Neuronal stem cell (in vitro differentiated cells): ENCODE data around the gene SHC2.

Source experiments
- DNase-seq: peaks from one replicate; pipeline ENCODE4 v3.0.0-alpha.2; 2013; ENCODE audit warnings: low spot score
- H2AFZ ChIP-seq: one replicate; pipeline ENCODE4 v1.6.1; 2013; ENCODE audit warnings: mild to moderate bottlenecking, low read length, inconsistent platforms
- H2AK5ac ChIP-seq: 2 replicates; pipeline ENCODE4 v1.6.1; 2013; ENCODE audit warnings: low read depth, mild to moderate bottlenecking, inconsistent platforms, low read length, moderate library complexity, mixed read lengths
- H2BK120ac ChIP-seq: 2 replicates; pipeline ENCODE4 v1.6.1; 2013; ENCODE audit warnings: low read depth, mild to moderate bottlenecking, inconsistent platforms, low read length, moderate library complexity, mixed read lengths
- H2BK12ac ChIP-seq: one replicate; pipeline ENCODE4 v1.6.1; 2013; ENCODE audit warnings: low read length, inconsistent platforms
- H2BK15ac ChIP-seq: 2 replicates; pipeline ENCODE4 v1.6.1; 2013; ENCODE audit warnings: mild to moderate bottlenecking, low read length, inconsistent platforms, mixed read lengths
- H2BK5ac ChIP-seq: one replicate; pipeline ENCODE4 v1.6.1; 2013; ENCODE audit warnings: inconsistent platforms, mild to moderate bottlenecking, low read length, moderate library complexity
- H3K14ac ChIP-seq: one replicate; pipeline ENCODE4 v1.6.1; 2013; ENCODE audit warnings: low read length, inconsistent platforms
- H3K18ac ChIP-seq: 2 replicates; pipeline ENCODE4 v1.6.1; 2013; ENCODE audit warnings: low read length, inconsistent platforms
- H3K23ac ChIP-seq: 2 replicates; pipeline ENCODE4 v1.6.1; 2013; ENCODE audit warnings: low read depth, mild to moderate bottlenecking, mixed read lengths, low read length, inconsistent platforms; ENCODE audit not compliant: poor library complexity
- H3K27ac ChIP-seq: replicated peaks from 3 replicates; pipeline ENCODE4 v1.5.1; 2013; ENCODE audit warnings: low read length, inconsistent platforms
- H3K27me3 ChIP-seq, 3 experiments: 2 replicates each; pipeline ENCODE4 v1.6.1; 2013; ENCODE audit warnings: low read length in 3 of 3, mild to moderate bottlenecking in 2 of 3, inconsistent platforms in 1 of 3, low read depth in 1 of 3, mixed read lengths in 1 of 3, moderate library complexity in 1 of 3; ENCODE audit not compliant: control insufficient read depth in 3 of 3, insufficient read depth in 3 of 3
- H3K36me3 ChIP-seq, 2 donors: replicated peaks in 1 of 2; 2 replicates each; pipeline ENCODE4 v1.6.1; 2013; ENCODE audit warnings: low read length in 2 of 2; ENCODE audit not compliant: control insufficient read depth in 2 of 2, insufficient read depth in 2 of 2
- H3K4ac ChIP-seq: 2 replicates; pipeline ENCODE4 v1.6.1; 2013; ENCODE audit warnings: inconsistent platforms, mild to moderate bottlenecking, low read length, moderate library complexity
- H3K4me1 ChIP-seq, 2 donors: 1 replicate in 1 of 2; 2 replicates in 1 of 2; pipeline ENCODE4 v1.6.1; 2013; ENCODE audit warnings: low read length in 2 of 2, low read depth in 1 of 2; ENCODE audit not compliant: control insufficient read depth in 2 of 2, insufficient read depth in 1 of 2
- H3K4me2 ChIP-seq: one replicate; pipeline ENCODE4 v1.6.1; 2013; ENCODE audit warnings: mild to moderate bottlenecking, low read length, inconsistent platforms; ENCODE audit not compliant: insufficient read depth, poor library complexity, severe bottlenecking
- H3K4me3 ChIP-seq, 2 donors: 2 replicates each; pipeline ENCODE4 v1.5.1; 2013; ENCODE audit warnings: low read length in 2 of 2, mild to moderate bottlenecking in 2 of 2, inconsistent platforms in 1 of 2, moderate library complexity in 1 of 2
- H3K79me1 ChIP-seq: one replicate; pipeline ENCODE4 v1.6.1; 2013; ENCODE audit warnings: low read depth, mild to moderate bottlenecking, inconsistent platforms, low read length, moderate library complexity
- H3K9ac ChIP-seq: one replicate; pipeline ENCODE4 v1.6.1; 2013; ENCODE audit warnings: mild to moderate bottlenecking, low read depth, low read length, inconsistent platforms; ENCODE audit not compliant: poor library complexity
- H3K9me3 ChIP-seq, 2 donors: replicated peaks in 1 of 2; 2 replicates each; pipeline versions ENCODE3 to v1.6.1; 2013; ENCODE audit warnings: low read length in 2 of 2, mild to moderate bottlenecking in 2 of 2, inconsistent platforms in 1 of 2, low read depth in 1 of 2, mixed read lengths in 1 of 2, moderate library complexity in 1 of 2; ENCODE audit not compliant: control insufficient read depth in 2 of 2, insufficient read depth in 1 of 2
- H4K8ac ChIP-seq: one replicate; pipeline ENCODE4 v1.6.1; 2013; ENCODE audit warnings: low read depth, mild to moderate bottlenecking, inconsistent platforms, low read length, moderate library complexity
- H4K91ac ChIP-seq: one replicate; pipeline ENCODE4 v1.6.1; 2013; ENCODE audit warnings: low read length, low read depth, mild to moderate bottlenecking, inconsistent platforms; ENCODE audit not compliant: poor library complexity
- WGBS, 2 donors: extraction: QIAGEN DNeasy Blood & Tissue Kit; methylation state at CpG; one replicate each; pipeline ENCODE4 v1.1.7; 2013; ENCODE audit warnings: missing lambda C conversion rate in 2 of 2, mixed read lengths in 1 of 2; ENCODE audit not compliant: insufficient read length in 2 of 2, insufficient replicate concordance in 1 of 2; ENCODE audit errors: extremely low coverage in 2 of 2; 5-methylcytosine and 5-hydroxymethylcytosine counted together

SHC2 gene

DNA sequence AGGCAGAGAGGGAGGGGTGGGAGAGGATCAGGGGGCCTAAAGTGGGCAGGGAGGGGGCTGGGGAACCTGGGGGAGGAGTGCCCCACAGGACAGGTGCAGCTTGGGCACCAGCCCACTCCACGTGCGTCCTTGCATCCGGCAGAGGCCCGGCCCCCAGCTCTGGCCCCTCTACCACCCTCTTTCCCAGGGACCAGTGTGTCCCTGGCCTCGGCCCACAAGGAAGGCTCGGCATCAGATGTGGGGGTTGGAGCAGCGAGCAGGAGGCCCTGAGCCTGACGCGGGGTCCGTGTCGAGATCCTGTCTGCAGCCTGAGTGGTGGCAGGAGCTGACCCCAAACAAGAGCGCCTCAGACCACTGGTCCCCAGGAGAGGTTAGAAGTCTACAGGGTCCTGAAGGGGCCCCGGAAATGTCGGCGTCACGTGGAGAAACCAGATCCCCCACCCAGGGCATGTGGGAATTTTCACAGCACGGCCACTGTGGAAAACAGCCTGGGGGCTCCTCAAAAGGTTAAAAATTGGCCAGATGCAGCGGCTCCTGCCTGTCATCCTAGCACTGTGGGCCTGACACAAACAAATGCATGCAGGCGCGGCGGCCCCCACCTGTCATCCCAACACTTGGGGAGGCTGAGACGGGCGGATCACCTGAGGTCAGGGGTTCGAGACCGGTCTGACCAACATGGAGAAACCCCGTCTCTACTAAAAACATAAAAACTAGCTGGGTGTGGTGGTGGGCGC is 21.5 kb downstream of the SHC2 start:
- no peak overlapping the region for H3K4me2 ChIP-seq
- peaks cover 0 to 4% of the 10 kb centered on the region in 2 donors for H3K36me3 ChIP-seq
- peak overlapping the region; percentile 80 for H3K18ac ChIP-seq
- H2AFZ ChIP-seq = no peak overlapping the region
- no peak overlapping the region for H2AK5ac ChIP-seq
- no CpG with 5 or more reads among the region's 27 CpGs for WGBS, 2 donors
- peaks cover 0 to 8% of the 10 kb centered on the region in 2 donors for H3K4me1 ChIP-seq
- H3K27me3 ChIP-seq = peaks cover 0 to 5% (median 0%) of the 10 kb centered on the region in 3 experiments
- H2BK15ac ChIP-seq = no peak overlapping the region
- no peak overlapping the region for H3K27ac ChIP-seq
- H2BK120ac ChIP-seq = no peak overlapping the region
- H3K9ac ChIP-seq = no peak overlapping the region
- H3K23ac ChIP-seq = peak overlapping the region; percentile 85
- H3K9me3 ChIP-seq = peaks cover under 1 to 6% of the 10 kb centered on the region in 2 donors
- no peak overlapping the region for H3K4ac ChIP-seq
- peaks cover 2% of the 10 kb centered on the region for H3K79me1 ChIP-seq
- peak overlapping the region; percentile 56 for H3K14ac ChIP-seq
- H4K91ac ChIP-seq = no peak overlapping the region
- no peak overlapping the region for H3K4me3 ChIP-seq
- H4K8ac ChIP-seq = no peak overlapping the region
- no peak overlapping the region for H2BK12ac ChIP-seq
- H2BK5ac ChIP-seq = no peak overlapping the region
- DNase-seq = no peak

DNA sequence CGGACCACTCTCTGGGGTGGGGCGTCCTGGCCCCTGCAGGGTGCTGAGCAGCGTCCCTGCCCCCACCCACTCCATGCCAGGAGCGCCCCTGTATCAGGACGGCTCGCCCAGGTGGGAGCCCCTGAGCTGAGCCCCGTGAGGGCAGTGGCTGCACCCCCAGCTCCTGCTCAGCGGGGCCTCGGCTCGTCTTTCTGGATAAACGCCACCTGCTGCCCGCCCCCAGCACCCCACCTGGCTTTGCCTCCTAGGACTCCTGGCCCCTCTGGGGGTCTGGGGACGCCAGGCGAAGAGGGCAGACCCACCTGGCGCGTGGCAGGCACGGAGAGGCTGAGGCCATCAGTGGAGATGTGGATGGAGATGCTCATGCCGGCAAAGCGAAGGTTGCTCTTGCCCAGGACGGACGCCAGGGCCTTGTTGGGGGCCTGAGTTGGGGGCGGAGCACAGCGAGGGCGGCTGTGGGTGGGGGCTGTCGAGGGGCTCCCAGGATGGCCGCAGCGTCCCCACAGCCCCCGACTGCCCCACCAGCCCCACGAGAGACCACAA is 22.3 kb downstream of the SHC2 start:
- no peak overlapping the region for H3K9ac ChIP-seq
- H3K27ac ChIP-seq = no peak overlapping the region
- H3K18ac ChIP-seq = peak overlapping the region; percentile 38
- H4K91ac ChIP-seq = no peak overlapping the region
- H2BK15ac ChIP-seq = no peak overlapping the region
- H2BK12ac ChIP-seq = no peak overlapping the region
- H3K4me2 ChIP-seq = no peak overlapping the region
- no peak overlapping the region for H2AK5ac ChIP-seq
- H3K4me1 ChIP-seq = peaks cover 0 to 8% of the 10 kb centered on the region in 2 donors
- H2AFZ ChIP-seq = no peak overlapping the region
- H3K79me1 ChIP-seq = peaks cover 2% of the 10 kb centered on the region
- no peak overlapping the region for H3K14ac ChIP-seq
- no peak overlapping the region for H3K4me3 ChIP-seq
- peaks cover 3 to 7% of the 10 kb centered on the region in 2 donors for H3K9me3 ChIP-seq
- H2BK5ac ChIP-seq = no peak overlapping the region
- peak overlapping the region; percentile 47 for H2BK120ac ChIP-seq
- H3K36me3 ChIP-seq = peaks cover 0 to 8% of the 10 kb centered on the region in 2 donors
- H4K8ac ChIP-seq = no peak overlapping the region
- H3K4ac ChIP-seq = no peak overlapping the region
- DNase-seq = no peak
- no peak overlapping the region for H3K23ac ChIP-seq
- H3K27me3 ChIP-seq = peaks cover 0 to 5% (median 0%) of the 10 kb centered on the region in 3 experiments
- WGBS, 2 donors = no CpG with 5 or more reads among the region's 29 CpGs

DNA sequence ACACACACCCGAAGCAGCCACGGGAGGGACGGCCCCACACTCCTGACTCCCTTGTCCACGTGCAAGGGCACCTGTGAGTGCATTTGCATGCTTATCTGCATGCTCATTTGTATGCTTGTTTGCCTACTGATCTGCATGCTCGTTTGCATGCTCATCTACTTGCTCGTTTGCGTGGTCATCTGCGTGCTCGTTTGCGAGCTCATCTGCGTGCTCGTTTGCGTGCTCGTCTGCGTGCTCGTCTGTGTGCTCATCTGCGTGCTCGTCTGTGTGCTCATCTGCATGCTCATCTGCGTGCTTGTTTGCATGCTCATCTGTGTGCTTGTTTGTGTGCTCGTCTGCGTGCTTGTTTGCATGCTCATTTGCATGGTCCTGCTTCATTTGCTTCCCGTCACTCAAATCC is 23.8 kb downstream of the SHC2 start:
- Histone ChIP-seq H3K79me1 (peaks cover 2% of the 10 kb centered on the region), H4K91ac (no peak overlapping the region), H3K4ac (no peak overlapping the region), H3K27ac (no peak overlapping the region), H2BK120ac (peak overlapping the region; percentile 0), H2BK12ac (no peak overlapping the region), H3K9me3 (peaks cover 3 to 7% of the 10 kb centered on the region in 2 donors), H3K4me3 (peak overlapping the region in 1 of 2 donors; percentile 47), H2BK15ac (no peak overlapping the region), H4K8ac (peak overlapping the region; percentile 70), H3K23ac (peak overlapping the region; percentile 50), H2AK5ac (no peak overlapping the region), H3K14ac (peak overlapping the region; percentile 5), H3K36me3 (peaks cover 0 to 8% of the 10 kb centered on the region in 2 donors), H3K27me3 (peaks cover 0 to 5% (median 0%) of the 10 kb centered on the region in 3 experiments), H3K4me1 (peaks cover 0 to 8% of the 10 kb centered on the region in 2 donors), H3K9ac (peak overlapping the region; percentile 38), H3K4me2 (no peak overlapping the region), H3K18ac (peak overlapping the region; percentile 35), H2BK5ac (no peak overlapping the region), H2AFZ (no peak overlapping the region)
- DNase-seq = no peak
- no CpG with 5 or more reads among the region's 22 CpGs for WGBS, 2 donors

DNA sequence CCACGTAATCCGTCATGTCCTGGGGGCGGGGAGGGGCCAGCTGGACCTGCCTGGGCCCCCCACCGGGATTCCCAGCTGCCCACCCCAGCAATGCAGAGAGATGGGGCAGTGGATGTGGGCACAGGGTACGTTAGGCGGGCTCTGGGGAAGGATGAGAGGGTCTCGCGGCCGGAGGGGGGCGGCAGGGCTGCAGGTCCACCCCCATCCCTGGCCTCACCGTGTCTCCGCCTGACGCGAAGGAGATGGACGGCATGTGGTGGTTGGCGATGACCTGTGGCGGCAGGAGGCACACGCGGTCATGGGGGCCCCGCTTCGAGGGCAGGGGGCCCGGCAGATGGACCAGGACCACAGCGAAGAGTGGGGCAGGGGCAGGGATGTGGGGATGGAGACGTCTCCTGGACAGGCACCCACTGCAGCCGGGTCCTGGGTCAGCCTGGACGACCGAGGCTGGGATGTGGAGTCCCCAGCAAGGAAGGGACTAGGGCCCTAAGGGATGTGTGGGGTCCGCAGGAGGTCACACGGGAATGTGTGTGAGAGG is 24.4 kb downstream of the SHC2 start:
- peak overlapping the region; percentile 46 for H2BK12ac ChIP-seq
- H3K4ac ChIP-seq = peak overlapping the region; percentile 37
- H3K27ac ChIP-seq = no peak overlapping the region
- peak overlapping the region; percentile 71 for H3K18ac ChIP-seq
- peaks cover 2% of the 10 kb centered on the region for H3K79me1 ChIP-seq
- peak overlapping the region; percentile 94 for H3K23ac ChIP-seq
- no peak overlapping the region for H4K8ac ChIP-seq
- peaks cover 0 to 8% of the 10 kb centered on the region in 2 donors for H3K36me3 ChIP-seq
- no peak overlapping the region for H2BK15ac ChIP-seq
- H3K4me3 ChIP-seq = no peak overlapping the region
- H4K91ac ChIP-seq = no peak overlapping the region
- H3K4me1 ChIP-seq = peaks cover 0 to 8% of the 10 kb centered on the region in 2 donors
- no peak overlapping the region for H3K4me2 ChIP-seq
- H3K9me3 ChIP-seq = peaks cover 3 to 7% of the 10 kb centered on the region in 2 donors
- no peak overlapping the region for H2AK5ac ChIP-seq
- no peak overlapping the region for H2BK120ac ChIP-seq
- no peak overlapping the region for H2AFZ ChIP-seq
- H2BK5ac ChIP-seq = peak overlapping the region; percentile 53
- WGBS, 2 donors = no CpG with 5 or more reads among the region's 29 CpGs
- no peak for DNase-seq
- H3K9ac ChIP-seq = no peak overlapping the region
- peaks cover 0 to 2% (median 0%) of the 10 kb centered on the region in 3 experiments for H3K27me3 ChIP-seq
- H3K14ac ChIP-seq = peak overlapping the region; percentile 4
